Heart left ventricle (tissue), 16 donors: ENCODE measurements around the gene NTNG2. TPM values are rescaled to one million over a fixed set of nuclear protein-coding genes. Genes with fewer than 3 reads are reported as not detected.

ENCODE experiments used
- ATAC-seq, 4 donors: fragments of 200-7000 bp; cut with Tn5 transposase; one replicate each; pipeline ENCODE4 v1.9.1; 2020 to 2022; ENCODE audit warnings: moderate library complexity in 4 of 4, mild to moderate bottlenecking in 3 of 4, moderate number of reproducible peaks in 1 of 4
- DNase-seq, 5 donors: peaks; one replicate each; pipeline ENCODE4 v3.0.0-alpha.2; 2020
- H3K27ac ChIP-seq, 12 donors: fragments of 200-600 bp; sonication (generic) in 4 of 12; one replicate each; pipeline versions ENCODE4 v1.5.0 to v1.8.0; 2016 to 2022; ENCODE audit warnings: mild to moderate bottlenecking in 2 of 12
- H3K27me3 ChIP-seq, 9 donors: fragments of 200-600 bp; sonication (generic) in 2 of 9; one replicate each; pipeline versions ENCODE4 v1.5.1 to v1.8.0; 2016 to 2022; ENCODE audit warnings: mild to moderate bottlenecking in 3 of 9
- H3K36me3 ChIP-seq, 9 donors: fragments of 200-600 bp; sonication (generic) in 2 of 9; one replicate each; pipeline versions ENCODE4 v1.5.0 to v1.8.0; 2018 to 2022; ENCODE audit warnings: mild to moderate bottlenecking in 2 of 9
- H3K4me1 ChIP-seq, 12 donors: fragments of 200-600 bp; sonication (generic) in 4 of 12; one replicate each; pipeline versions ENCODE4 v1.5.0 to v1.8.0; 2016 to 2022; ENCODE audit warnings: mild to moderate bottlenecking in 3 of 12
- H3K4me3 ChIP-seq, 12 donors: fragments of 200-600 bp; sonication (generic) in 4 of 12; one replicate each; pipeline versions ENCODE4 v1.5.0 to v1.8.0; 2017 to 2022; ENCODE audit warnings: mild to moderate bottlenecking in 9 of 12, moderate library complexity in 4 of 12
- H3K9me3 ChIP-seq, 12 donors: fragments of 200-600 bp; sonication (generic) in 4 of 12; one replicate each; pipeline versions ENCODE4 v1.5.0 to v1.8.0; 2016 to 2022; ENCODE audit warnings: mild to moderate bottlenecking in 1 of 12
- POLR2A ChIP-seq, 2 donors: fragments of 450-650 bp; IDR thresholded peaks; one replicate each; pipeline ENCODE4 v1.6.1; 2017; ENCODE audit warnings: antibody characterized with exemption in 2 of 2, mild to moderate bottlenecking in 2 of 2, moderate library complexity in 2 of 2
- WGBS, 4 donors: extraction: QIAGEN DNeasy Blood & Tissue Kit in 2 of 4; methylation state at CpG; one replicate each; pipeline versions ENCODE4 v1.1.5 to v1.1.7; 2013 to 2018; 5-methylcytosine and 5-hydroxymethylcytosine counted together
- intact Hi-C, 10 donors: fragments of 100-400 bp; cut with DNase I; formaldehyde crosslinking; loops; one replicate each; pipeline versions ENCODE4 v1.11.1 to v1.14.2; 2022
- polyA plus RNA-seq, 2 donors: library from polyadenylated mRNA; stranded (reverse); fragments of 200-250 nt; gene quantifications; one replicate each; pipeline ENCODE4 v1.2.3, GENCODE V29; 2013
- total RNA-seq, 9 donors: library from RNA; depleted of rRNA in 2 of 9; stranded (reverse); fragments of >200 nt in 2 of 9; fragmentation: NEBNext Ultra II Directional in 3 of 9; extraction: Animal tissue kit (Norgen Biotek cat#: 25700) in 3 of 9; gene quantifications; one replicate each; pipeline versions ENCODE4 v1.1.0 to v1.2.4, GENCODE V29; 2016 to 2023
- TF ChIP-seq, protein P1 (sequence below), 12 donors: fragments of 200-600 bp; sonication (generic) in 4 of 12; IDR thresholded peaks; one replicate each; pipeline versions ENCODE4 v1.5.0 to v1.8.0; 2018 to 2022; ENCODE audit warnings: antibody characterized with exemption in 12 of 12, mild to moderate bottlenecking in 5 of 12
- donor health status: ischemic (EF 13 %, LVEDD 7.1; RV severe dilation, severe dysfunction).
- donor health status: healthy with polysubstance abuse.
- donor health status: DM: no; HTN: yes; CAD: no.
- donor health status: DM: no; HTN: no; CAD: no.
- donor health status: ischemic (EF 25% LVEDD 6.9; RV normal size, moderate dysfunction).
- donor health status: ischemic (EF 25% LVEDD 5.7; RV mildly dilated, moderate dysfunction).
- donor health status: healthy.
- donor health status: DM: yes; HTN: yes; CAD: no.
- donor health status: ischemic (EF 35%, LVEDD 5.7; RV mildly dilated, moderate dysfunction).
- donor health status: nonischemic (EF 11% LVEDD 7.7; RV severe dilation, severe dysfunction).
- donor health status: DM: yes; HTN: yes; CAD: no.
- donor health status: PGD.
- donor health status: ischemic (EF 29% LVEDD 5.4; RV normal size, mild dysfunction).
- donor health status: nonischemic (EF 23%, LVEDD 6.1; RV moderate dilation, normal function).

Gene NTNG2
- total and polyA plus RNA-seq, 11 donors, result 0.28 to 4.1 (median 2.2) TPM

GRCh38 chr9:132194508-132194907 is 32.6 kb downstream of the NTNG2 start:
- H3K27ac ChIP-seq, result no peak overlapping the region
- peaks cover 0 to 6% (median 0%) of the 10 kb centered on the region in 9 donors for H3K27me3 ChIP-seq
- no peaks in the 10 kb centered on the region for H3K9me3 ChIP-seq
- H3K36me3 ChIP-seq, result no peaks in the 10 kb centered on the region
- H3K4me1 ChIP-seq, result no peaks in the 10 kb centered on the region
- WGBS, 4 donors, result 70 to 84% (median 79%) methylated on average over 7 to 8 of the region's 8 CpGs
- DNase-seq, result no peak
- no peak for ATAC-seq
- no peak overlapping the region for H3K4me3 ChIP-seq
- intact Hi-C loops, result no loop called here
- no peak for TF ChIP-seq POLR2A (IDR thresholded peaks at IDR 0.05)
- TF ChIP-seq, protein P1, sequence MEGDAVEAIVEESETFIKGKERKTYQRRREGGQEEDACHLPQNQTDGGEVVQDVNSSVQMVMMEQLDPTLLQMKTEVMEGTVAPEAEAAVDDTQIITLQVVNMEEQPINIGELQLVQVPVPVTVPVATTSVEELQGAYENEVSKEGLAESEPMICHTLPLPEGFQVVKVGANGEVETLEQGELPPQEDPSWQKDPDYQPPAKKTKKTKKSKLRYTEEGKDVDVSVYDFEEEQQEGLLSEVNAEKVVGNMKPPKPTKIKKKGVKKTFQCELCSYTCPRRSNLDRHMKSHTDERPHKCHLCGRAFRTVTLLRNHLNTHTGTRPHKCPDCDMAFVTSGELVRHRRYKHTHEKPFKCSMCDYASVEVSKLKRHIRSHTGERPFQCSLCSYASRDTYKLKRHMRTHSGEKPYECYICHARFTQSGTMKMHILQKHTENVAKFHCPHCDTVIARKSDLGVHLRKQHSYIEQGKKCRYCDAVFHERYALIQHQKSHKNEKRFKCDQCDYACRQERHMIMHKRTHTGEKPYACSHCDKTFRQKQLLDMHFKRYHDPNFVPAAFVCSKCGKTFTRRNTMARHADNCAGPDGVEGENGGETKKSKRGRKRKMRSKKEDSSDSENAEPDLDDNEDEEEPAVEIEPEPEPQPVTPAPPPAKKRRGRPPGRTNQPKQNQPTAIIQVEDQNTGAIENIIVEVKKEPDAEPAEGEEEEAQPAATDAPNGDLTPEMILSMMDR (IDR thresholded peaks at IDR 0.05), result no peak

GRCh38 chr9:132197315-132197714 is 35.5 kb downstream of the NTNG2 start:
- Histone ChIP-seq H3K27me3 (peaks cover 0 to 9% (median 0%) of the 10 kb centered on the region in 9 donors), H3K36me3 (no peaks in the 10 kb centered on the region), H3K9me3 (no peaks in the 10 kb centered on the region), H3K4me1 (peaks cover 0 to 2% (median 0%) of the 10 kb centered on the region in 12 donors), H3K27ac (no peak overlapping the region), H3K4me3 (no peak overlapping the region)
- intact Hi-C loops, result no loop called here
- TF ChIP-seq POLR2A (IDR thresholded peaks at IDR 0.05), result no peak
- TF ChIP-seq, protein P1 (IDR thresholded peaks at IDR 0.05), result no peak
- 85 to 91% (median 86%) methylated on average over 6 of the region's 6 CpGs for WGBS, 4 donors
- ATAC-seq, result no peak
- DNase-seq, result no peak

DNA sequence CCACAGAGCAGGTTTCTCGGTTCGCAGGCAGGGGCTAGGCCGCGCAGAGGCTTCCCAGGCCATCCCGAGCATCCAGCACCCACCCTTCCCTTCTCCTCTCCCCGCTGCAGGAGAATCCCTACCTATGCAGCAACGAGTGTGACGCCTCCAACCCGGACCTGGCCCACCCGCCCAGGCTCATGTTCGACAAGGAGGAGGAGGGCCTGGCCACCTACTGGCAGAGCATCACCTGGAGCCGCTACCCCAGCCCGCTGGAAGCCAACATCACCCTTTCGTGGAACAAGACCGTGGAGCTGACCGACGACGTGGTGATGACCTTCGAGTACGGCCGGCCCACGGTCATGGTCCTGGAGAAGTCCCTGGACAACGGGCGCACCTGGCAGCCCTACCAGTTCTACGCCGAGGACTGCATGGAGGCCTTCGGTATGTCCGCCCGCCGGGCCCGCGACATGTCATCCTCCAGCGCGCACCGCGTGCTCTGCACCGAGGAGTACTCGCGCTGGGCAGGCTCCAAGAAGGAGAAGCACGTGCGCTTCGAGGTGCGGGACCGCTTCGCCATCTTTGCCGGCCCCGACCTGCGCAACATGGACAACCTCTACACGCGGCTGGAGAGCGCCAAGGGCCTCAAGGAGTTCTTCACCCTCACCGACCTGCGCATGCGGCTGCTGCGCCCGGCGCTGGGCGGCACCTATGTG is 36.1 kb downstream of the NTNG2 start:
- intact Hi-C loops, result no loop called here
- 91 to 96% (median 94%) methylated on average over 41 to 58 of the region's 58 CpGs for WGBS, 4 donors
- Histone ChIP-seq H3K4me3 (no peak overlapping the region), H3K36me3 (no peaks in the 10 kb centered on the region), H3K27ac (no peak overlapping the region), H3K4me1 (peaks cover 0 to 3% (median 0%) of the 10 kb centered on the region in 12 donors), H3K9me3 (no peaks in the 10 kb centered on the region), H3K27me3 (peaks cover 0 to 14% (median 0%) of the 10 kb centered on the region in 9 donors)
- no peak for TF ChIP-seq POLR2A (IDR thresholded peaks at IDR 0.05)
- TF ChIP-seq, protein P1 (IDR thresholded peaks at IDR 0.05), result no peak
- ATAC-seq, result no peak
- no peak for DNase-seq

DNA sequence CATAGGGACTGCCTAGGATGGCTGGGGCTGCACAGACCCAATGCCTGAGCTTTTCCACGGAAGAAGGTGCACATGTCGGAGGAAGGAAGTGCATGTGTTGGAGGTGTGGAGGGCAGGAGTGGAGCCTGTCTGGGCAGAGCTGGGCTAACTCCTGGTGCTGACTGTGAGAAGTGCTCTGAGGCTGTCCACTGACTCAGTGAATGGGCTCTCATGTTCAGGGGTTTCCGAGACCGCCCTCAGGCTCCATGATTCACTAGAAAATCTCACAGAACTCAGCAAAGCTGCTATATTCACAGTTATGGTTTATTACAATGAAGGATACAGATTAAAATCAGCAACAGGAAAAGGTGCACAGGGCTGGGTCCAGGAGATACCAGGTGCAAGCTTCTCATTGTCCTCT is 37.2 kb downstream of the NTNG2 start:
- no peaks in the 10 kb centered on the region for H3K9me3 ChIP-seq
- TF ChIP-seq POLR2A (IDR thresholded peaks at IDR 0.05), result no peak
- TF ChIP-seq, protein P1 (IDR thresholded peaks at IDR 0.05), result no peak
- peaks cover 0 to 3% (median 0%) of the 10 kb centered on the region in 12 donors for H3K4me1 ChIP-seq
- DNase-seq (no peak), ATAC-seq (no peak)
- intact Hi-C loops, result no loop called here
- no peak overlapping the region for H3K4me3 ChIP-seq
- H3K36me3 ChIP-seq, result no peaks in the 10 kb centered on the region
- no peak overlapping the region for H3K27ac ChIP-seq
- H3K27me3 ChIP-seq, result peaks cover 0 to 14% (median 0%) of the 10 kb centered on the region in 9 donors
- WGBS, 4 donors, result 86 to 95% (median 93%) methylated on average over 4 of the region's 4 CpGs
